HEK293 (cell line): ENCODE measurements around the gene THOP1.

Experiments
- CTCF ChIA-PET: fragments of 350-600 bp; formaldehyde crosslinking; extraction: SDS; loops from one replicate; lab custom pipeline; 2021; ENCODE audit warnings: antibody characterized with exemption; lab: Yijun Ruan, JAX
- POLR2A ChIA-PET: fragments of 300-600 bp; formaldehyde crosslinking; extraction: SDS; loops from one replicate; lab custom pipeline; 2020; ENCODE audit warnings: antibody characterized with exemption, inconsistent platforms; lab: Yijun Ruan, JAX
- H3K27ac ChIP-seq: fragments of 200-500 bp; sonication (Bioruptor generic); 2 replicates; pipeline ENCODE4 v1.5.1; 2014; ENCODE audit warnings: low read depth, low read length, control low read depth, inconsistent platforms; ENCODE audit errors: extremely low read depth
- H3K36me3 ChIP-seq, 2 experiments: fragments of 200-500 bp in 1 of 2; sonication (Bioruptor generic) in 1 of 2; 1 replicate in 1 of 2; 2 replicates in 1 of 2; pipeline ENCODE4 v1.5.1; 2014 to 2017; ENCODE audit warnings: inconsistent platforms in 2 of 2, low read length in 2 of 2; ENCODE audit not compliant: control insufficient read depth in 2 of 2, insufficient read depth in 1 of 2
- H3K4me1 ChIP-seq: fragments of 200-500 bp; sonication (Bioruptor generic); 2 replicates; pipeline ENCODE4 v1.5.1; 2014; ENCODE audit warnings: mild to moderate bottlenecking, low read length, inconsistent platforms; ENCODE audit not compliant: control insufficient read depth, insufficient read depth
- H3K4me3 ChIP-seq: 2 replicates; pipeline ENCODE4 v1.5.1; 2011; ENCODE audit warnings: low read depth, mild to moderate bottlenecking, control low read depth, low read length, moderate library complexity
- H3K9me3 ChIP-seq: fragments of 200-500 bp; sonication (Bioruptor generic); 2 replicates; pipeline ENCODE4 v1.5.1; 2014; ENCODE audit warnings: low read depth, low read length, inconsistent platforms; ENCODE audit not compliant: control insufficient read depth, insufficient read depth
- BCL11A ChIP-seq: fragments of 450-650 bp; formaldehyde crosslinking; IDR thresholded peaks from 2 replicates; pipeline ENCODE4 v1.5.1; 2016; ENCODE audit warnings: low read depth, missing biosample characterization, missing genetic modification characterization
- FEZF1 ChIP-seq: fragments of 450-650 bp; formaldehyde crosslinking; IDR thresholded peaks from 2 replicates; pipeline ENCODE4 v1.5.1; 2016; ENCODE audit warnings: missing biosample characterization, missing genetic modification characterization
- HOXD13 ChIP-seq: sonication (generic); formaldehyde crosslinking; IDR thresholded peaks from 2 replicates; pipeline ENCODE4 v1.8.0; 2022; ENCODE audit warnings: missing genetic modification reagents, borderline replicate concordance
- MYNN ChIP-seq: fragments of 450-650 bp; formaldehyde crosslinking; IDR thresholded peaks from 2 replicates; pipeline ENCODE4 v1.5.1; 2016; ENCODE audit warnings: missing biosample characterization, missing genetic modification characterization, borderline replicate concordance
- SETDB1 ChIP-seq: IDR thresholded peaks from one replicate; pipeline ENCODE4 v1.6.1; 2017; ENCODE audit warnings: mild to moderate bottlenecking, low read length, moderate library complexity, mixed read lengths; ENCODE audit not compliant: insufficient read length
- YY1 ChIP-seq: fragments of 450-650 bp; formaldehyde crosslinking; IDR thresholded peaks from 2 replicates; pipeline ENCODE4 v1.5.1; 2018; ENCODE audit warnings: missing biosample characterization, missing genetic modification characterization
- ZEB2 ChIP-seq: fragments of 450-650 bp; formaldehyde crosslinking; IDR thresholded peaks from 2 replicates; pipeline ENCODE4 v1.5.1; 2016; ENCODE audit warnings: missing biosample characterization, missing genetic modification characterization
- ZNF16 ChIP-seq: fragments of 450-650 bp; formaldehyde crosslinking; IDR thresholded peaks from 2 replicates; pipeline ENCODE4 v1.5.1; 2016; ENCODE audit warnings: low read depth, missing biosample characterization, missing genetic modification characterization
- ZNF174 ChIP-seq: fragments of 450-650 bp; formaldehyde crosslinking; IDR thresholded peaks from 2 replicates; pipeline ENCODE4 v1.5.0; 2017; ENCODE audit warnings: missing biosample characterization, mild to moderate bottlenecking, missing genetic modification characterization
- ZNF366 ChIP-seq: fragments of 450-650 bp; formaldehyde crosslinking; conservative IDR thresholded peaks from 2 replicates; pipeline ENCODE4 v1.5.1; 2016; ENCODE audit warnings: missing biosample characterization, missing genetic modification characterization
- ZNF473 ChIP-seq: fragments of 450-650 bp; formaldehyde crosslinking; IDR thresholded peaks from 2 replicates; pipeline ENCODE4 v1.5.1; 2017; ENCODE audit warnings: missing biosample characterization, missing genetic modification characterization
- ZNF558 ChIP-seq: fragments of 450-650 bp; formaldehyde crosslinking; IDR thresholded peaks from 2 replicates; pipeline ENCODE4 v1.5.1; 2016; ENCODE audit warnings: missing biosample characterization, missing genetic modification characterization
- ZNF792 ChIP-seq: fragments of 450-650 bp; formaldehyde crosslinking; IDR thresholded peaks from 2 replicates; pipeline ENCODE4 v1.5.1; 2016; ENCODE audit warnings: missing biosample characterization, missing genetic modification characterization
- TF ChIP-seq, protein P1 (sequence below): fragments of 450-650 bp; formaldehyde crosslinking; IDR thresholded peaks from 2 replicates; pipeline ENCODE4 v1.5.1; 2016; ENCODE audit warnings: missing biosample characterization, missing genetic modification characterization
- TF ChIP-seq, protein P2 (sequence below): fragments of 450-650 bp; formaldehyde crosslinking; IDR thresholded peaks from 2 replicates; pipeline ENCODE4 v1.5.1; 2016; ENCODE audit warnings: missing biosample characterization, missing genetic modification characterization
- TF ChIP-seq, protein P3 (sequence below): fragments of 450-650 bp; formaldehyde crosslinking; IDR thresholded peaks from 2 replicates; pipeline ENCODE4 v1.5.0; 2017; ENCODE audit warnings: missing biosample characterization, missing genetic modification characterization, borderline replicate concordance

THOP1 gene

DNA sequence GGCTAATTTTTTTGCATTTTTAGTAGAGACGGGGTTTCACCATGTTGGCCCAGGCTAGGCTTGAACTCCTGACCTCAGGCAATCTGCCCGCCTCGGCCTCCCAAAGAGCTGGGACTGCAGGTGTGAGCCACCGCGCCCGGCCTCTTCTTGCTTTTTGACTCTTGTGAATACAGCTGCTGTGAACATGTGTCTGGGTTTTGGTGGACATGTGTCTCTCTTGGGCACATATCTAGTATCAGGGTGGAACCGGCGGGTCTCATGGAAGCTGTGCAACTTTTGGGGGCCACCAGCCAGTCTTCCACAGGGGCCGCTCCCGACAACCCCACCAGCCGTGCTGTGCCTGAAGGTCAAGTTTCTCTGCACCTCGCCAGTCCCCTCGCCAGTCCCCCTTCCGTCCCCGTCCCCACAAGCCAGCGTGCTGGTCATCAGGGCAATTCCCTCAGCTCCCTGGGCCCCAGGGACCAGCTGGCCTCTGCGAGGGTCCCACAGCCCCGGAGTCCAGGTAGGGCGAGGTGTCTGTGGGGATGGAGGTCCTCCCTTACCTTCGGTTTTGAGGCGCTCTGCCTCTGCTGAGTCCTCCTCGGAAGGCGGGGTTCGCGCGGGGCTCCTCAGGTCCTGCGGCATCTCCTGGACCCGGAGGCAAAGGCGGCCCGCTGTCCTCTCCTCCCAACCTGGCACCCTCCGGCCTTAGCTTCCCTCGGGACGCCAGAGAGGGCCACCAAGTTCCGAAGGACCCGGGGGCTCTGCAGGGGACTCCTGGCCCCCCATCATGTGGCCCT is 18.5 kb upstream of the THOP1 start:
- H3K4me1 ChIP-seq = no peaks in the 10 kb centered on the region
- H3K4me3 ChIP-seq = no peak overlapping the region
- POLR2A ChIA-PET = interaction anchor here (0.7 kb wide), 1 partner anchor 725 kb away, joined by 3 read pairs; no protein-coding TSS in a partner anchor
- no peaks in the 10 kb centered on the region for H3K9me3 ChIP-seq
- TF ChIP-seq YY1 (tag by site-specific recombination) = no peak
- TF ChIP-seq BCL11A = no peak
- TF ChIP-seq ZNF366 (tag by site-specific recombination) = no peak
- H3K36me3 ChIP-seq = peaks cover 21 to 87% of the 10 kb centered on the region in 2 experiments
- H3K27ac ChIP-seq = no peak overlapping the region
- CTCF ChIA-PET = no interaction called here

DNA sequence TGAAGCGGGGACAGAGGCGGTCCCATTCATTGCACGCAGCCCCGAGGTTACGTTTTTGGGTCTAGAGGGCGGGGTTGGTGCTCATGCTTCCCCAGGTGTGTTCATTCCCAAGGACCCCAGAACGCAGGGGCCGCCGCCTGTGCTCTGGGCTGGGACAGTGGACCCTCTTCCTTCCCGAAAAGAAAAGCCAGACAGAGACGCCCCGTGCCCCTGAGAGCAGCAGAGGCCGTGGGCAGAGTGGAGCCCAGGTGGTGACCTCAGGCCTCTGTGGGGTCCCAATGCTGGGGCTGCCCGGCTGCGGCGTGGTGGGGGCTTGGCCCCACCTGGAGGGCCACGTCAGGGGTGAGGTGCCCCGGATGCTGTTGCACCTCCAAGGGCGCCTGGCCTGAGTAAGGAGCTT is 17.6 kb upstream of the THOP1 start:
- POLR2A ChIA-PET = no interaction called here

DNA sequence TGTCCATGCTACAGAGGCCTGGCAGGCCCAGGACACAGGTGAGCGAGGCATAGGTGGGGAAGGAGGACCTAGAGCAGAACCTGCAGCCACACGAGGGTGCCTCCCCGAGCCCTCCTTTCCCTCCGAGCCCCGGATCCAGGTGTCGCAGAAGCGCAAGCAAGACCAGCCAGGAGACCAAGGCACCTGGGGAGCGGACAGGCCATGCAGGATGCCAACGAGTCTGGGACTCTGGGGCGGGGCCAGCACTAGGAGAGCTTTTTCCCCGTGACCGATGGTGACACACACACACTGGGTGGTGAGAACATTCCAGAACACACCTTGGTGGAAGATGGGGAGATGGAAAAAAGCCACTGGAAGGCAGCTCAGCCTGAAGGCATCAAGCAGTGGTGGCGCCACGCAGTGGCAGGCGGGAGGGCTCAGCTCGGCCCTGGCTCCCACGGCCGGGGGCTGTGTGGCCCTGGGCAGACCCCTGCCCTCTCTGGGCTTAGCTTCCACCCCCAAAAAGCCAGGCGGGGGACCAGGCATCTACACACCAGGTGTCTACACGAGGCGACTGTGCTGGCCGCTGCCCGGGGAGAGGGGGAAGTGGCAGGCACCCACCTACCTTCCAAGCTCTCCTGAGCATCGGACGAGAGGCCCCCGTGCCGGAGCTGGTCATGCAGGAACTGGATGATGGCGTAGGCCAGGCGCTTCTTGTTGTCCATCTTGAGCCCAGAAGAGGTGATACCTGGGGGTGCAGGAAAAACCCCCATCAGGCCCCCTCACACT is 16.8 kb upstream of the THOP1 start:
- H3K27ac ChIP-seq = no peak overlapping the region
- no peak overlapping the region for H3K4me3 ChIP-seq
- no peak for TF ChIP-seq MYNN
- CTCF ChIA-PET = interaction anchor here (0.6 to 0.8 kb wide), 2 partner anchors 20 to 120 kb away, joined by 3 read pairs; no protein-coding TSS in a partner anchor
- POLR2A ChIA-PET = no interaction called here
- H3K36me3 ChIP-seq = peaks cover 21 to 71% of the 10 kb centered on the region in 2 experiments
- H3K9me3 ChIP-seq = no peaks in the 10 kb centered on the region
- no peaks in the 10 kb centered on the region for H3K4me1 ChIP-seq

More for the DNA sequence above, 17.6 kb upstream of the THOP1 start:
- CTCF ChIA-PET = no interaction called here
- H3K4me3 ChIP-seq = no peak overlapping the region
- H3K4me1 ChIP-seq = no peaks in the 10 kb centered on the region
- H3K36me3 ChIP-seq = peaks cover 21 to 80% of the 10 kb centered on the region in 2 experiments
- TF ChIP-seq ZNF792 (tag by site-specific recombination) = no peak
- TF ChIP-seq, all 188 proteins: peak for 0
- no peaks in the 10 kb centered on the region for H3K9me3 ChIP-seq
- H3K27ac ChIP-seq = no peak overlapping the region

DNA sequence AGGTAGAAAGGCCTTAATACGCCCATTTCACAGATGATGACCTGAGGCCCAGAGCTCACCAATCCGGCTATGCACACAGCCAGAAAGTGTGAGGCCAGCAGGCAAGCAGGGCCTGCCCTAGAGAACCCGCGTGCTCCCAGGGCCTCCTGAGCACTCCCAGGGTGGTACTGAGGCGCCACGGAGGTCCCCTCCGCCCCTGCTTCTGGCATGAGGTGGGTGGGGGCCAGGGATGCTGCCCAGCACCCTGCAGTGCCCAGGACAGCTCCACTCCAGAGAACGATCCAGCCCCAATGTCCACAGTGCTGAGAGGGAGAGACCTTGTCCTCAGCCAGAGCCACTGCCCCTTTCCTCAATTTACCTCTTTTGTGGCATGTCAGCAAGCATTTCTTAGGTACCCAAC is 16.1 kb upstream of the THOP1 start:
- Histone ChIP-seq H3K4me1 (no peaks in the 10 kb centered on the region), H3K36me3 (peaks cover 21 to 70% of the 10 kb centered on the region in 2 experiments), H3K9me3 (no peaks in the 10 kb centered on the region), H3K27ac (no peak overlapping the region), H3K4me3 (no peak overlapping the region)
- ChIA-PET POLR2A (no interaction called here), CTCF (no interaction called here)
- TF ChIP-seq ZEB2 (tag by site-specific recombination) (no peak), ZNF16 (no peak), ZNF366 (tag by site-specific recombination) (no peak), HOXD13 (CRISPR knock-in tag) (no peak), FEZF1 (tag by site-specific recombination) (no peak), ZNF558 (tag by site-specific recombination) (no peak), SETDB1 (no peak), ZNF473 (no peak), ZNF174 (no peak)
- TF ChIP-seq, protein P1, sequence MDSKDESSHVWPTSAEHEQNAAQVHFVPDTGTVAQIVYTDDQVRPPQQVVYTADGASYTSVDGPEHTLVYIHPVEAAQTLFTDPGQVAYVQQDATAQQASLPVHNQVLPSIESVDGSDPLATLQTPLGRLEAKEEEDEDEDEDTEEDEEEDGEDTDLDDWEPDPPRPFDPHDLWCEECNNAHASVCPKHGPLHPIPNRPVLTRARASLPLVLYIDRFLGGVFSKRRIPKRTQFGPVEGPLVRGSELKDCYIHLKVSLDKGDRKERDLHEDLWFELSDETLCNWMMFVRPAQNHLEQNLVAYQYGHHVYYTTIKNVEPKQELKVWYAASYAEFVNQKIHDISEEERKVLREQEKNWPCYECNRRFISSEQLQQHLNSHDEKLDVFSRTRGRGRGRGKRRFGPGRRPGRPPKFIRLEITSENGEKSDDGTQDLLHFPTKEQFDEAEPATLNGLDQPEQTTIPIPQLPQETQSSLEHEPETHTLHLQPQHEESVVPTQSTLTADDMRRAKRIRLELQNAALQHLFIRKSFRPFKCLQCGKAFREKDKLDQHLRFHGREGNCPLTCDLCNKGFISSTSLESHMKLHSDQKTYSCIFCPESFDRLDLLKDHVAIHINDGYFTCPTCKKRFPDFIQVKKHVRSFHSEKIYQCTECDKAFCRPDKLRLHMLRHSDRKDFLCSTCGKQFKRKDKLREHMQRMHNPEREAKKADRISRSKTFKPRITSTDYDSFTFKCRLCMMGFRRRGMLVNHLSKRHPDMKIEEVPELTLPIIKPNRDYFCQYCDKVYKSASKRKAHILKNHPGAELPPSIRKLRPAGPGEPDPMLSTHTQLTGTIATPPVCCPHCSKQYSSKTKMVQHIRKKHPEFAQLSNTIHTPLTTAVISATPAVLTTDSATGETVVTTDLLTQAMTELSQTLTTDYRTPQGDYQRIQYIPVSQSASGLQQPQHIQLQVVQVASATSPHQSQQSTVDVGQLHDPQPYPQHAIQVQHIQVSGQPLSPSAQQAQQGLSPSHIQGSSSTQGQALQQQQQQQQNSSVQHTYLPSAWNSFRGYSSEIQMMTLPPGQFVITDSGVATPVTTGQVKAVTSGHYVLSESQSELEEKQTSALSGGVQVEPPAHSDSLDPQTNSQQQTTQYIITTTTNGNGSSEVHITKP (tag by site-specific recombination) = no peak
- TF ChIP-seq, protein P2, sequence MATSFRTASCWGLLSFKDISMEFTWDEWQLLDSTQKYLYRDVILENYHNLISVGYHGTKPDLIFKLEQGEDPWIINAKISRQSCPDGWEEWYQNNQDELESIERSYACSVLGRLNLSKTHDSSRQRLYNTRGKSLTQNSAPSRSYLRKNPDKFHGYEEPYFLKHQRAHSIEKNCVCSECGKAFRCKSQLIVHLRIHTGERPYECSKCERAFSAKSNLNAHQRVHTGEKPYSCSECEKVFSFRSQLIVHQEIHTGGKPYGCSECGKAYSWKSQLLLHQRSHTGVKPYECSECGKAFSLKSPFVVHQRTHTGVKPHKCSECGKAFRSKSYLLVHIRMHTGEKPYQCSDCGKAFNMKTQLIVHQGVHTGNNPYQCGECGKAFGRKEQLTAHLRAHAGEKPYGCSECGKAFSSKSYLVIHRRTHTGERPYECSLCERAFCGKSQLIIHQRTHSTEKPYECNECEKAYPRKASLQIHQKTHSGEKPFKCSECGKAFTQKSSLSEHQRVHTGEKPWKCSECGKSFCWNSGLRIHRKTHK = no peak
- TF ChIP-seq, protein P3, sequence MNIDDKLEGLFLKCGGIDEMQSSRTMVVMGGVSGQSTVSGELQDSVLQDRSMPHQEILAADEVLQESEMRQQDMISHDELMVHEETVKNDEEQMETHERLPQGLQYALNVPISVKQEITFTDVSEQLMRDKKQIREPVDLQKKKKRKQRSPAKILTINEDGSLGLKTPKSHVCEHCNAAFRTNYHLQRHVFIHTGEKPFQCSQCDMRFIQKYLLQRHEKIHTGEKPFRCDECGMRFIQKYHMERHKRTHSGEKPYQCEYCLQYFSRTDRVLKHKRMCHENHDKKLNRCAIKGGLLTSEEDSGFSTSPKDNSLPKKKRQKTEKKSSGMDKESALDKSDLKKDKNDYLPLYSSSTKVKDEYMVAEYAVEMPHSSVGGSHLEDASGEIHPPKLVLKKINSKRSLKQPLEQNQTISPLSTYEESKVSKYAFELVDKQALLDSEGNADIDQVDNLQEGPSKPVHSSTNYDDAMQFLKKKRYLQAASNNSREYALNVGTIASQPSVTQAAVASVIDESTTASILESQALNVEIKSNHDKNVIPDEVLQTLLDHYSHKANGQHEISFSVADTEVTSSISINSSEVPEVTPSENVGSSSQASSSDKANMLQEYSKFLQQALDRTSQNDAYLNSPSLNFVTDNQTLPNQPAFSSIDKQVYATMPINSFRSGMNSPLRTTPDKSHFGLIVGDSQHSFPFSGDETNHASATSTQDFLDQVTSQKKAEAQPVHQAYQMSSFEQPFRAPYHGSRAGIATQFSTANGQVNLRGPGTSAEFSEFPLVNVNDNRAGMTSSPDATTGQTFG = no peak
